HG03135 (cell line): ENCODE measurements around the gene CSRNP2.
"Not testable (repeated sequence)": the region's sequence is repeated elsewhere in the genome, so short reads cannot be mapped to it uniquely, and the experiment has no call there.

Experiments used
- ATAC-seq: cut with Tn5 transposase; IDR thresholded peaks from one replicate; pipeline ENCODE4 v1.9.1; 2021; ENCODE audit warnings: mild to moderate bottlenecking, moderate library complexity; ENCODE audit not compliant: unreplicated experiment

CSRNP2 gene

GRCh38 chr12:51033048-51033447 is 50.3 kb downstream of the CSRNP2 start:
- no peak for ATAC-seq

- no peak for ATAC-seq
Observed at GRCh38 chr12:51028813-51029150, 54.6 kb downstream of the CSRNP2 start.

- no peak for ATAC-seq
Observed at GRCh38 chr12:51028126-51028812, 55.1 kb downstream of the CSRNP2 start.

GRCh38 chr12:51027342-51027835 is 56.0 kb downstream of the CSRNP2 start:
- no peak for ATAC-seq

- peak; percentile 91 for ATAC-seq
Observed at GRCh38 chr12:51025836-51026638, 57.4 kb downstream of the CSRNP2 start, which contains the start of gene SLC11A2. Gene SLC11A2, minus strand, starts transcription at chr12:51026384. Its CDS starts 15,656 bp downstream, at chr12:51010728.

- no peak for ATAC-seq
Observed at GRCh38 chr12:51025338-51025835, 58.0 kb downstream of the CSRNP2 start.

GRCh38 chr12:51023625-51024382 is 59.6 kb downstream of the CSRNP2 start:
- no peak for ATAC-seq

GRCh38 chr12:51021694-51022093 is 61.7 kb downstream of the CSRNP2 start:
- no peak for ATAC-seq

GRCh38 chr12:51020448-51021182 is 62.8 kb downstream of the CSRNP2 start:
- no peak for ATAC-seq

- ATAC-seq = no peak
Observed at GRCh38 chr12:51019927-51020326, 63.5 kb downstream of the CSRNP2 start.

- no peak for ATAC-seq
Observed at GRCh38 chr12:51018956-51019355, 64.4 kb downstream of the CSRNP2 start.

- no peak for ATAC-seq
Observed at GRCh38 chr12:51017452-51017851, 65.9 kb downstream of the CSRNP2 start.

GRCh38 chr12:51014467-51014866 is 68.9 kb downstream of the CSRNP2 start:
- not testable (repeated sequence) for ATAC-seq

- no peak for ATAC-seq
Observed at GRCh38 chr12:51013441-51013840, 70.0 kb downstream of the CSRNP2 start.

- ATAC-seq = no peak
Observed at GRCh38 chr12:51012570-51013236, 70.7 kb downstream of the CSRNP2 start.

- no peak for ATAC-seq
Observed at GRCh38 chr12:51011955-51012354, 71.4 kb downstream of the CSRNP2 start.
